BJ (cell line): Measurements from ENCODE around the gene WDR7. TPM values are rescaled to one million over a fixed set of nuclear protein-coding genes. Genes with fewer than 3 reads are reported as not detected.

Source experiments
- CTCF ChIA-PET: fragments of 350-600 bp; formaldehyde crosslinking; extraction: SDS; loops from one replicate; lab custom pipeline; 2021; ENCODE audit warnings: antibody characterized with exemption, inconsistent platforms; lab: Yijun Ruan, JAX
- POLR2A ChIA-PET: fragments of 300-600 bp; sonication (Branson Sonifier 250); formaldehyde crosslinking; extraction: SDS; loops from one replicate; lab custom pipeline; 2021; ENCODE audit warnings: antibody characterized with exemption; lab: Charles Lee
- DNase-seq: peaks from one replicate; pipeline ENCODE4 v3.0.0-alpha.2; 2011; ENCODE audit warnings: low read depth
- H3K27me3 ChIP-seq: 2 replicates; pipeline ENCODE4 v1.6.0; 2011; ENCODE audit warnings: low read length; ENCODE audit not compliant: control insufficient read depth, insufficient read depth
- H3K36me3 ChIP-seq: 2 replicates; pipeline ENCODE4 v1.5.1; 2011; ENCODE audit warnings: low read length; ENCODE audit not compliant: control insufficient read depth, insufficient read depth
- H3K4me3 ChIP-seq: 2 replicates; pipeline ENCODE4 v1.5.1; 2011; ENCODE audit warnings: low read depth, mild to moderate bottlenecking, control low read depth, low read length
- CTCF ChIP-seq: IDR thresholded peaks from 2 replicates; pipeline ENCODE4 v1.5.1; 2011; ENCODE audit warnings: low read depth, mild to moderate bottlenecking, control low read depth, inconsistent platforms, low read length, moderate library complexity; ENCODE audit not compliant: insufficient read depth
- polyA plus RNA-seq: library from polyadenylated mRNA; depleted of rRNA; stranded (reverse); fragments of >200 nt; gene quantifications from 2 replicates; pipeline ENCODE4 v1.2.3, GENCODE V29; 2011

WDR7 gene
- polyA plus RNA-seq, 1 experiment: 9.7 TPM

DNA sequence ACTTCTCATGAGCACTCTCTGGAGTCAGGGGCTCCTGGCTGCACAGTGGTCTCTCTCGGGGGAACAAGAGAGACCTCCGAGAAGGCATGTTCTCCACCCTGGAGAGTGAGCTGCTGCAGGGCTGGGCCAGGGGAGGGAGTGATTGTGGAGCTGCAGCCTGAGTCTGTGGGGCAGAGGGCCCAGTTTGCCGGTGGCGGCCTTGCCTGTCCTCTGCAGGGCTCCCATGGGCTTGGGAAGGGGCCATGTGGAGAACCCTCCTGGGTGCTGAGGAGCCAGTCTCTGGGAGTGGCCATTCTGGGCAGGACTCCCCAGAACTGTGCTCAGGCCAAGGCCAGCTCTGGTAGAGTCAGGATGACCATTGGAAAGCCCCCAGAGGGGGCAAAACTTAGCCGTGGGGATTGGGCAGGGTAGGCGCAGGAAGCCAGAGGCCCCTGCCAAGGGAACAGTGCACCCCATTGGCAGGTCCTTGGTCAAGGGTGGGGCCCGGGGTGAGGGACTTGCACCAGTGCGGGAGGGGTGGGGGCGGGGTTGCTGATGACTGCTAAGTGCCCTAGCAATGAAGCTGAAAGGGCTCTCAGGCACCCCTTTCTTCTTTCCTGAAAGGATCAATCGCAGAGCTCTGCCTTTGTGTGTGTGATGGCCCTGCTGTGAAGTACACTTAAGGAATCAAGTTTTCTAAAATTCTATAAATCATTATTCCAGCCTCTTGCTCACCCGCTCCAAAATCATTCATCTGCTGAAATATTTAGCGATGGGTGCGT lies 426.0 kb downstream of the WDR7 start:
- no peak for TF ChIP-seq CTCF
- no peaks in the 10 kb centered on the region for H3K27me3 ChIP-seq

GRCh38 chr18:57077786-57078552 lies 426.8 kb downstream of the WDR7 start:
- H3K4me3 ChIP-seq: no peak overlapping the region
- POLR2A ChIA-PET: no interaction called here

More for the DNA sequence above, 426.0 kb downstream of the WDR7 start:
- ChIA-PET CTCF (no interaction called here), POLR2A (no interaction called here)
- no peaks in the 10 kb centered on the region for H3K36me3 ChIP-seq
- H3K4me3 ChIP-seq: no peak overlapping the region
- DNase-seq: no peak

GRCh38 chr18:57078614-57079013 lies 427.5 kb downstream of the WDR7 start:
- ChIA-PET POLR2A (no interaction called here), CTCF (no interaction called here)
- Histone ChIP-seq H3K4me3 (no peak overlapping the region), H3K36me3 (no peaks in the 10 kb centered on the region), H3K27me3 (no peaks in the 10 kb centered on the region)
- DNase-seq: no peak
- no peak for TF ChIP-seq CTCF

More at GRCh38 chr18:57077786-57078552, 426.8 kb downstream of the WDR7 start:
- Histone ChIP-seq H3K27me3 (no peaks in the 10 kb centered on the region), H3K36me3 (no peaks in the 10 kb centered on the region)
- no peak for TF ChIP-seq CTCF
- DNase-seq: no peak
- CTCF ChIA-PET: no interaction called here

DNA sequence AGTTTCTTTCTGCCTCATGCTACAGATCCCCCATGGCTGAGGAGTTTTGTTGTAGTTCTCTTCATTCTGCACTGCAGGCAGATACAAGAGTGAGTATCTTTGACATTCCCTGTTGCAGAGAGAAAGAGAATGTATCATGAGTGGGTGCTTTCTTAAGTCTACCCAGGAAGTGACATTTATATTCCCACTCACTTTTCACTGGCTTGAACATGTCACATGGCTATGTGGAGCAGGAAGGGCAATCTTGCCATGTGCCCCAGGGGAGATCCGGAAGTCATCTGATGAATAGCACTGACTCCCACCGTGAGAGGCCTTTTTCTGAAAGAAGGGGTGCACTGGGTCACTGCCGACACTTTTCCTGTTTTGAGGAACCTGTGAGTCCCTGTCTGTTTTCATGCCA lies 429.3 kb downstream of the WDR7 start:
- no peak for TF ChIP-seq CTCF
- CTCF ChIA-PET: no interaction called here

GRCh38 chr18:57081899-57082298 lies 430.7 kb downstream of the WDR7 start:
- DNase-seq: no peak
- no peaks in the 10 kb centered on the region for H3K36me3 ChIP-seq
- ChIA-PET POLR2A (no interaction called here), CTCF (no interaction called here)
- no peak overlapping the region for H3K4me3 ChIP-seq
- TF ChIP-seq CTCF: no peak
- no peaks in the 10 kb centered on the region for H3K27me3 ChIP-seq

More for the DNA sequence above, 429.3 kb downstream of the WDR7 start:
- Histone ChIP-seq H3K36me3 (no peaks in the 10 kb centered on the region), H3K27me3 (no peaks in the 10 kb centered on the region), H3K4me3 (no peak overlapping the region)
- no peak for DNase-seq
- POLR2A ChIA-PET: no interaction called here
